T-helper 9 cell (primary cell): ENCODE data around the gene HOXC6.
"Not testable (repeated sequence)": the region's sequence is repeated elsewhere in the genome, so short reads cannot be mapped to it uniquely, and the experiment has no call there.

Experiments
- DNase-seq: peaks from one replicate; pipeline ENCODE4 v3.0.0-alpha.2; 2020

The HOXC6 gene

DNA sequence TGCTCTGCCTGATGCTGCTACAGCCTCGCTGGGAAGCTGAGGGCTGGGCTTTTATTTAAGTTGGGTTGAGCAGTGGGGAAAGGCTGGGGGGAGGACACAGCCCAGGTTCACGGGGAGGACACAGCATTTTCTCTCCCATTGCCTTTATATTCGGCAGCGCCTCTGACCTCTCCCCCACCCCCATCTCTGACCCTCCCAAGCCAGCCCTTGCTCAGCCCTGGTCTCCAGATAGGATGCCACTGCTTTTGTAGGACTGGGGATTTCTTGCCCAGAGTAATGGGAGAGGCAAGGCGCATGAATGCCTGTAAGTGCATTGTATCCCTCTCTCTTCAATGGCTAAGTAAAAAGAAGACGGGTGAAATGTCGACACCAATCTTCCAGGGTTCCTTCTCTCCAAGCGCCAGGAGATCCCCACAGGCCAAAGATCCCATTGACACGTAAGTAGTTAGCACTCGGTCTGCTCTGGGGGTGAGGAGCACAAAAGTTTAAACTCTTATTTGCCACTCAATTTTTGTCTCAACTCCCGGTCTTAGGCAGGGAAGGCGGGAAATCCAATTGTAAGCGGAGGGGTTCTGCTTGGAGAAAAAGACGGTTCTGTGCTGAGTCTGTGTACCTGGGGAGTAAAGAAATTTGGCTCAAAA lies 30.0 kb downstream of the HOXC6 start:
- no peak for DNase-seq

DNA sequence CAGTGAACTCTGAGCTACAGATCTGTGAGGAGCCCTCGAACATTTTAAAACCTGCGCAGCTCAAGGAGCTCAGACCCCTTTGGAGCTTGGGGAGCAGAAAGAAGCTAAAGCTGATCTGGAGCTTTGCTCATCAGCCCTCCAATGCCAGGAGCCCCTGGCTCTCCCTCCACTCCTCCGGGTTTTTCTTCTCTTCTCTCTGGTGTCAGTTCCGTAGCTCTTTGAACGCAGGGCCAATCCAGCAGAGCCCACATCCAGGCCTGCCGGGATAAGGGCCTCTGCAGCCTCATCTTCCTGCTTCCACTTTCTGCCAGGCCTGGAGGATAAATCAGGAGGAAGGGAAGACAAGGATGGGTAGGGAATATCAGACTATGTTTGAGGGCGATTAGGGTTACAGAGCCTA lies 31.4 kb downstream of the HOXC6 start:
- no peak for DNase-seq

- no peak for DNase-seq
Observed at GRCh38 chr12:54060174-54060974, 32.1 kb downstream of the HOXC6 start.

GRCh38 chr12:54060975-54061778 lies 32.9 kb downstream of the HOXC6 start:
- no peak for DNase-seq

DNA sequence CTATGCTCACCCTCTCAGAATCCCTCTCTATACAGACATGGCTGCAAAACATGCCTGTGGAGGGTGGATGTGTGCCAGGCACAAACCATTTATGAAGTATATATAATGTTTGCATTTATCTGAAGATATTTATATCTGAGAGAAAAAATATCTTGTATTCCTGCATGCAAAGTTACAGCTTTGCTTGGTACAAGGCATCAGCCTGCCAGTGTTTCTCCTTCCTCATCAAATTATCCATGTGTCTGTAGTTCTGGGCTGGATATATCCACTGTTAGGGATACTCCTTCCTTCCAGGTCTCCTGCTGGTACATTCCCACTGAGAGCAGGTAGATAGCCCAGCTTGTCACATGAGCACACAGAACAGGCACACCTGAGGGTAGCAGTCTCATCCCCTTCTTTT lies 37.4 kb downstream of the HOXC6 start:
- DNase-seq: no peak

- no peak for DNase-seq
Observed at GRCh38 chr12:54066408-54066807, 38.2 kb downstream of the HOXC6 start.

DNA sequence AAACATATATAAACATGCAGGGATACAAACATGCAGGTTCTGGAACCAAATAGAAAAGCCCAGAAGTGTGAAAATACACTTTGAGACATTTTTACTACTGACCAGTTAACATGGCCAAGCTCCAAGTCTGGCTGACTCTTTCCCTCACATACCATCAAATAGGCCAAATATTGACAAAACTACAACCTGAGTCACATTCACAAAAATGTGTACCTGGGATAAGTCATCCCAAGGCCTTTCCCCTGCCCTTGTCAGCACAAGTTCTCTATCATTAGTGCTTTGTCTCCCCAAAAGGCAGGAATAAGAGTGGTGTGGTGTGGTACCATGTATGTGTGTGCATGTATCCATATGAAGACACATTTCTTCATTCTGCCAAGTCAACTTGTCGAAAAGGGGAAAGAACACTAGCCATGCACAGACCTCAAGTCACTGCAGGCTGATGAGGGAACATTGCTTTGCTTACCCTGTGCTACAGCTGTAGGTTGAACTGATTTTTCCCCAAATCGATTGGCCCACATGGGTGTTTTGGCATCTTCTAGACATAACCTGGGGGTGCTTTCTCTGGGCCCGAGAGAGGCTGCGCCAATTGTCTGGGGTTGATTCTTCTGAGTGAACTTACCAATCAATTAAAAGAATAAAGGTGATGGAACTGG lies 40.3 kb downstream of the HOXC6 start:
- no peak for DNase-seq

DNA sequence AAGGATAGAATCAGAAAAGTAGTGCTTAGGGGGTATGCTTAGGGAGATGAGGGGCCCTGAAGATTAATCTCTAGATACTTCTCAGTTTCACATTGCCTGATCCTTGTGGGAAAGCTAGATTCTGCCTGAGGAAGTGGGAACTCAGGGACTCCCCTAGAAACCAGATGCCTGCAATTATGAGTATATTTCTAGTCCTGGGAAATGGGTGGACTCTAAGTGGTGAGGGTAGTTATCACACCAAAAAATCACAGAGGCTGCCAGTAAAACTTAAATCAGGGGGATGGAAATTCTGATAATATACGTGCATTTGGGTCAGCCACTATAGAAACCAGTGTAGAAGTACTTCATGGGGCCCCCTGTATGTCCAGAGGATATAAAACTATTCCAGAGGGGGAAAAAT lies 43.7 kb downstream of the HOXC6 start:
- no peak for DNase-seq

DNA sequence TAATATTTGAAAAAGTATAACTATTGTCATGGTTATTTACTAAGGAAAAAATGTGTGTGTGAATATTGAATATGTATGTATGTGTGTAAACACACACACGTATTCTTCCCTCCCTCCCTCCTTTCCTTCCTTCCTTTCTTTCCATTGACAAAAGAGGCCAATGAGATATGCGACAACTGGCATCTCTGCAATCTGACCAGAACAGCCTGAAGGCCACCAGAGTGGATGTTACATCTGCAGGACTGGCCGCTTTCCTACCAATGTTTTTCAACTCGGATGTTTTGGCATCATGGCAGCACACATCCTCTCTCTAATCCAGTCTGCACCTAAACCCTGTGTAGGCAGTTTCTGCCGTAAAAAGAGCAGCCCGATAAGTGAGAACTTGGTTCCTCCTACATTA lies 46.1 kb downstream of the HOXC6 start:
- DNase-seq: no peak

DNA sequence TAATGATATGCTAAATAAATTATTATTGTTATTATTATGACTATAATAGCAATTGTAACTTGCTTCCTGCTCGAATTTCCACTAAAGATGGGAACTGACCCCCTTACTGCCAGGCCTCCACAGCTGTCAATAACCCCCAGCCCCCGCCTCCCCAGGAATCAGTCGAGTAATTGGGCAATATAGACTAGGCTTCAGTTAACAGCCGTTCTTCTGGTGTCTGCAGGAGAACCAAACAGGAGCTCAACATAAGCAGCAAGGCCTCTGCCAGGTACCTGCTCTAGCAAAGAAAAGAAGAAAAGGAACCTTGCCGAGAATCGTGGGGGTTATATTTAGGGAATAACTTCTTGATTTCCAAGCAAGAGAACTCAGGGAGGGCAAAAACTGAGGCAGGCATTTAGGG lies 47.2 kb downstream of the HOXC6 start:
- no peak for DNase-seq

- DNase-seq: no peak
Observed at GRCh38 chr12:54075974-54076373, 47.7 kb downstream of the HOXC6 start.

GRCh38 chr12:54077843-54078242 lies 49.6 kb downstream of the HOXC6 start:
- DNase-seq: not testable (repeated sequence)

- not testable (repeated sequence) for DNase-seq
Observed at GRCh38 chr12:54079115-54079514, 50.9 kb downstream of the HOXC6 start.
